ENCODE data around the gene CLDN5.
"Not testable (repeated sequence)": the region's sequence is repeated elsewhere in the genome, so short reads cannot be mapped to it uniquely, and the experiment has no call there.

Gene CLDN5

DNA sequence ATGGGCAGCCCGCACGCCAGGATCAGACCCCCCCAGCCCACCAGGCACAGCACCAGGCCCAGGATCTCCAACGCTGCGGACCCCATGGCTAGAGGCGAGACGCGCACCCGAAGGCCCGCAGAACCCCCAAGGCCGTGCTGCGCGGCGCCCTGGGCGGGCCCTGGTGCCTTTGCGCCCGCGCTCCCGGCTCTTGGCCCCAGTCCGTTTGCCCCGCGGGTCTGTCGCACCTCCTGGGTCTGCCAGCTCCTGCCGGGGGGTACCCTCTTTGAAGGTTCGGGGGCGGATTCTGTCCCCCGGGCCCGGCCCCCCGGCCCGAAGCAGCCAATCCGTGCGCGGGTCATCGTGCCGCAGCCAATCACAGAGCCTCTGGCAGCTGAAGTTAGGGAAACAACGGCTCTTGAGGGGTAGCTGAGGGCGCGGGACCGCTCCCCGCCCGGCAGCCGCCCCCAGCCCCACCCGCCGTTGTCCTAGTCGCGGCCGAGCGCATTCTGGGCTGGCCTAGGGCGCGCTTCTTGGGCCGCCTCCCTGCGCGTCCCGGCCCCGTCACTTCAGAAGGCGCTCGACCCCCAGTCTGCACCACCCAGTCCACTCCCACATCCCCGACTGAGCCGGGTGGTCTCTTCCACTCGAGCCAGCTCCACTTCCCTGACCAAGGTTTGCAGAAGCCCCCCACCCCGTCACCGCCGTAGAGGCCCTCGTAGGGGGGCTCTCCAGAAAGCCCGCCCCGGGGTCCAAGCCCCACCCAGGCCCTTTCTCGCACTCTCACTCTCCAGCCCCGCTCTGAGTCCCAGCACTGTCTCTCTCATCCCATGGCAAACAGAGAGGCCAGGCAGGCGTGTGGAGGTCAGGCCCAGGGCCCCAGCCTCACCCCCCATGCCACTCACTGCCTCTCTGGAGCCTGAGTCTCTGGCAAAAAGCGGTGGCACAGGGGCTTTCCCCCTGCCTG, at the start of gene CLDN5:
Gene CLDN5 (minus strand): TSS at position 241 of the 946 bp plus-strand sequence. CDS start 155 bp downstream, at position 86.
- FAIRE-seq = no peak

DNA sequence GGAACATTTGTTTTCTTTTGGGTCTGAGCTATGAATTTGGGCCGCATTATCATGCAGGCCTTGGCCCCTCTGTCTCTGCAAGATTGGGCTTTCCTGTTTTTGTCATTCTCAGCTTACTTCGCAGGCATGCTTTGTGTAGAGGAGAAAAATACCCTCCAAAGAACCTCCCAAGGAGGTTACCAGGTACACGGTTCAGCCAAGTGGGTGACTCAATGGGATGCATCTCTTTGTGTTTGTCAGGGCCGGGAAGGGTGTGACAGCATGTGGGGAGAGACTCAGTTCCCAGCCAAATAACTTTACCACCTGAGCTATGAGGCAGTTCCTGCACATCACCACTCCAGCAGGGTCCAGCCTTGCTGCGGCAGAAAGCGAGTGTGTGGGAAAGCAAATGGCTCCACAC, 47.8 kb upstream of the CLDN5 start:
- FAIRE-seq = no peak

GRCh38 chr22:19571207-19571795, 47.1 kb upstream of the CLDN5 start:
- FAIRE-seq = no peak

DNA sequence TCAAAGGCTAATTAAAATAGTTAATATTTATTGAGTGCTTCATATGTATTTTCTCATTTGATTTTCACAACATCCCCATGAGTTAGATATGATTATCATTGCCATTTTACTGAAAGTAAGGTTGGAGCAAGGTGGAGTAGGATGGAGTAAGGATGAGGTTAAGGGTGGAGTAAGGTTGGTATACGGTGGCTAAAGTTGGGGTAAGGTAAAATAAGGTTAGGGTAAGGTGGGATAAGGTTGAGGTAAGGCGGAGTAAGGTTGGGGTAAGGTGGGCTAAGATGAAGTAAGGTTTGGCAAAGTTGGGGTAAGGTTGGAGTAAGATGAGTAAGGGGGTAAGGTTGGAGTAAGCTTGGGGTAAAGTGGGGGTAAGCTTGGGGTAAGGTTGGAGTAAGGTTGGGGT, 45.8 kb upstream of the CLDN5 start:
- FAIRE-seq = no peak

- no peak for FAIRE-seq
Observed at GRCh38 chr22:19569276-19569640, 45.0 kb upstream of the CLDN5 start.

GRCh38 chr22:19568337-19569275, 44.4 kb upstream of the CLDN5 start:
- FAIRE-seq = no peak

DNA sequence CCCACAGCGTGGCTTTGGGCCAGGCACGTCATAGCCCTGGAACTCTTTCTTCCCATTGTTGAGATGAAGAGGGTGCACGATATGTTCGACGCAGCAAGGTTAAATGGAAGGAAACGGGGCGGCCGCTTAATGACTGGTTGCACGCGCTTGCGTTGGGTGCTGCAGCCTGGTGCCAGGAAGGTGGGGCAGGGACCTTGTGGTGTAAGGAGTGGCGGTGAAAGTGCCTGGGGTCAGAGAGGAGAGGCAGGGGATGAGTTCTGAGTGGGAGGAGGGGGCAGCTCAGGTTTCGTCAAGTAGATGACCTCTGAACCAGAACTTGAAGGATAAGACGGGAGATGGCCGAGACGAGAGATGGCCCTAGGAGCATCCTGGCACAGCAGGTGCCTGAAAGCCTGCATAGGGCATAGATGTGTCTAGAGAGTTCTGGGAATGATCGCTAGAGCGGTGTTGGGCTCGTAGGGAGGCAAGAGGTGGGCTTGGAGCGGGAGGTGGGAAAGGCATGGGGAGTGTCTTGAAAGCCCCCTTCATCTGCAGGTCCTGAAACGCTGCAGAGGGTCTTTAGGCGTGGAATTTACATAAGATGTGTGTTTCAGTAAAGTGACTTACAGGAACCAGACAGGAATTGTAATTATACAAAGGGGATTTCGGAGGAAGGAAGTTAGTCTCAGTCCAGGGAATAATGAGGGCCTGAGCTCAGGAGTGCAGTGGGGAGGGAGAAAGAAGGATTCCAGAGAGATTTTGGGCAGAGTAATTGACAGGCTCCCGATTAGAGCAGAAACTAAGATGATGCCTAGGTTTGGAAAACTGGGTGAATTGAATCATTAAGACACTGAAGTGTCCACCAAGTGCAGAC, 43.2 kb upstream of the CLDN5 start:
- no peak for FAIRE-seq

GRCh38 chr22:19566279-19567156, 42.3 kb upstream of the CLDN5 start:
- no peak for FAIRE-seq

DNA sequence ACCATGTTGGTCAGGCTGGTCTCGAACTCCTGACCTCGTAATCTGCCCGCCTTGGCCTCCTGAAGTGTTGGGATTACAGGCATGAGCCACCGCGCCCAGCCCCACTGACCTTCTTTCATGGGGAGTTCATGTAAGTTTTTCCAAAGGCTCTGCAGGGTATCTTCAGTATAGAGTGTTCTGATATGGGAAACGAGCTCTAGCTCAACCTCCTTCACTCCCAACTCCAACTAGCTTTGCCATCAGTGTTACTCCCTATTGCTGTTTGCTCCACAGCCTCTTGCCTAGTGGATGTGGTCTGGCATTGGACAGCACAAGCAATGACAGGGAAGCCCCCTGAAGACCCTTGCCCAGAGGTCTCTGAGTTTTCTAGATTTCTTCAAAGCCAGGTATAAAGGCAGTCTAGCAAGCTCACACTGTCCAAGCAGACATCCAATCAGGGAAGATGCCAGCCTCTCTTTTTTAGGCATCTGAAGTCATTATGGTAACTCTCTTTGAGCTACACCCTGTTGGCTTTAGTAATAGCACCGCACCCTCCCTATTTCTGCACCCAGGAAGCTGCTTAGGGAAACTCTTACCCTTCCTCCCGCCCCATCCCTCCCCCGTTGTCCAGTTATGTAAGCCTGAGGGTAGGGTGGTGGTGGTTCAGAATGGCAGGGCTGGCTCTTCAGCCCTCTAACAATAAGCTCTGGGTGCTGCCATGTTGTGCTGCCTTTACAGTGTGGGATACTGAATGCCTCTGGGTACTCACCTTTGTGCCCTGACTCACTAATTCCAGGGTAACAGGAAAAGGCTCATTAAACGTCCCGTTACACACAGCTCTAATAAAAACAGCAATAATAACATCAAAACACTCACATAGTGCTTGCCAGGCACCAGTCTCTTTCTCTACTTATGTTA, 41.4 kb upstream of the CLDN5 start:
- FAIRE-seq = no peak

DNA sequence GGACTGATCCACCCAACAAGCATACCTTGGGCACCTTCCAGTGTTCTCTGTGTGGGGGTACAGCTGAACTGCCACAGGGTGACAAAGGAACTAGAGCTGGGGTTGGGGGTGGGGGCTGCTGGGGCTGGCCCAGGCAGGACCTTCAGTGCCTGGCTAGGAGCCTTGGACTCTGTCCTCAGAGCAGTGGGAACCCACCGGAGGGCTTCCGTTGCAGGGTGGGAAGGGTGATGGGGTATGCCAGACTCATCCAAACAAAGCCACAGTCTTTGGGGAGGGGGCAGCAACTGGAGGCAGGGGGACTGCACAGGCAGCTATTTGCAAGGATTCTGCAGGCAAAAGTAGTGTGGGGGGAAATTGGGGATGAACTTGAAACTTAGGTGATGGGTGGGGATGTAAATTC, 35.7 kb upstream of the CLDN5 start:
- FAIRE-seq = no peak

- no peak for FAIRE-seq
Observed at GRCh38 chr22:19559324-19559811, 35.2 kb upstream of the CLDN5 start.

DNA sequence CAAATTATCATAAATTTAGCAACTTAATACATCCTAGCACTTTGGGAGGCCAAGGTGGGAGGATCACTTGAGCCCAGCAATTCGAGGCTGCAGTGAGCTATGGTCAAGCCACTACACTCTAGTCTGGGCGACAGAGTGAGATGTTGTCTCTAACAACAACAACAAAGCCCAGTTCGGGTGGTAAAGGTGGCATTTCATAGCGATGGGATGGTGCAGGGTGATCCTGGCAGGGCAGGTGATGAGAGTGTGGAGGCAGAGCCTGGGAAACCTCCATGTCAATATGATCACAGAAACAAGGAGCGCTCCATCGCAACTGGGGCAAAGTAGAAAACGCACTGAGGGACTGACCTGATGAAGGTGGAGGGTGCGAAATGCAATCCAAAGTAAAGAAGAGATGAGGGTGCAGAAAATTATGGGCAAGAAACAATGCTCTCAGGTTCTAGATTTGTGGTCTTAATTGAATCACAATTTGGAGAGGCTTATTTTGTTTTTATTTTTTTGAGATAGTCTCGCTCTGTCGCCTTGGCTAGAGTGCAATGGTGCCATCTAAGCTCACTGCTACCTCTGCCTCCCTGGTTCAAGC, 32.8 kb upstream of the CLDN5 start:
- FAIRE-seq = no peak

- FAIRE-seq = no peak
Observed at GRCh38 chr22:19555651-19556050, 31.4 kb upstream of the CLDN5 start.

DNA sequence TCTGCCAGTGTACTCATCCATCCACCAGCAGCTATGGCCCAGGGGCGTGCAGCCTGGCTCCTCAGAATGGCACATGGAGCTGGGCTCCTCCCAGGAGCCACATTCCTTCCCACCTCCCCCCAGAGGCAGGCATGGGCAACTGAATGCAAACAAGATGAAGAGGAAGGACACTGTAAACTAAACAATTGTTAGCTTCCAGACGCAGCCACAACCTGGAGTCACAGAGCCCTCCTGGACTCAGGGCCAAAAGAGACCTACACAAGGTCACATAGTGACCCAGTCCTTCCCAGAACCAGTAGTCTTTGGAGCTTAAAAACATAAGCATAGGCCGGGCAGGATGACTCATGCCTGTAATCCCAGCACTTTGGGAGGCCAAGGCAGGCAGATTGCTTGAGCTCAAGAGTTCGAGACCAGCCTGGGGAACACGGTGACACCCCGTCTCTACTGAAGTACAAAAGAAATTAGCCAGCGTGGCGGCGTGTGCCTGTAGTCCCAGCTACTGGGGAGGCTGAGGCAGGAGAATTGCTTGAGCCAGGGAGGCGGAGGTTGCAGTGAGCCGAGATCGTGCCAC, 30.7 kb upstream of the CLDN5 start:
- no peak for FAIRE-seq

DNA sequence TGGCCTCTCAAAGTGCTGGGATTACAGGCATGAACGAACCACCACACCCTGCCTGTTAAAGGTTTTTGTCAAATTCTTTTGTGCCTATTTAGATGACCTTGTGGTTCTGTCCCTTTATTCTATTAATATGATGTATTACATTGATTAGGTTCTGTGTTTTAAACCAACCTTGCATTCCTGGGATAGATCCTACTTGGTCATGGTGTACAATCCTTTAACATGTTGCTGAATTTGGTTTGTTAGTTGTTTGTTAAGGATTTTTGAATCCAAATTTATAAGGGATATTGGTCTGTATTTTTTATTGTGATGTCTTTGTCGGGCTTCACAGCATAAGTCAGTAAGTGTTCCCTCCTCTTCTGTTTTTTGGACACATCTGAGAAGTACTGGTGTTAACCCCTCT, 29.0 kb upstream of the CLDN5 start:
- FAIRE-seq = no peak

DNA sequence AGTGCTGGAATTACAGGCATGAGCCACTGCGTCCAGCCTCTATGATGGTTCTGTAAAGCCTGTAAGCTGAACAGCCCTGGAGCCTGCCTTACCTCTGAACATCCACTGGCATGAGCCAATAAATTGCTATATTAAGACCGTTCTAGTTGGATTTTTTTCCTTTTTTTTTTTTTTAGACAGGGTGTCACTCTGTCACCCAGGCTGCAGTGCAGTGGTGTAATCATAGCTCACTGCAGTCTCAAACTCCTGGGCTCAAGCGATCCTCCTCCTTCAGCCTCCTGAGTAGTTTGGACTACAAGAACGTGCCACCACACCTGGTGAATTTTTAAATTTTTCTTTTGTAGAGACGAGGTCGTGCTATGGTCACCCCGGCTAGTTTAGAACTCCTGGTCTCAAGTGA, 26.2 kb upstream of the CLDN5 start:
- no peak for FAIRE-seq

- FAIRE-seq = no peak
Observed at GRCh38 chr22:19549428-19549827, 25.2 kb upstream of the CLDN5 start.

DNA sequence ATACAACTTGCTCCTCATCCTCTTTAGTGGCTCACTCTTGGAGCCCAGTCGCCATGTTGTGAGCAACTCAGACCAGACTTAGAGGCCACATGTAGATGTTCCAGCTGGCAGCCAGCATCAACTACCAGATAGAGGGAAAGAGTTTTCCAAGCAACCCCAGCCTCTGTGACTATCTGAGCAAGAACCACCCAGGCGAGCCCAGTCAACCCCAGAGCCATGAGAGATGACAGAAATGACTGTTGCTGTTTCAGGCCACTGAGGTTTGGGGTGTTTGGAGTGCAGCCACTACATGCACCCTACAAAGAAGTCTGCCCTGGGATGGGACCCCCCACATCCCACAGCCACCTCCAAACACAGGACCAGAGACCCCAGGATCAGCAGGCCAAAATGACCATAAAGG, 24.8 kb upstream of the CLDN5 start:
- no peak for FAIRE-seq

DNA sequence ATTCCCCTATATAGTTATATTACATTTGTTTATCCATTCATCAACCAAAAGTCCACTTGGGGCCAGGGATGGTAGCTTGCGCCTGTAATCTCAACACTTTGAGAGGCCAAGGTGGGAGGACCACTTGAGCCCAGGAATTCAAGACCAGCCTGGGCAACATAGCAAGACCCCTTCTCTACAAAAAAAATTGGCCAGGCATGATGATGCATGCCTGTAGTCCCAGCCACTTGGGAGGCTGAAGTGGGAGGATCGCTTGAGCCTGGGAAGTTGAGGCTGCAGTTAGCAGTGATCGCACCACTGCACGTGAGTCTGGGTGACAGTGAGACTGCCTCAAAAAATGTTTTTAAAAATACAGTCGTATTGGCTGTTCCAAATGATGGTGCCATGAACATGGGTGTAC, 24.2 kb upstream of the CLDN5 start:
- not testable (repeated sequence) for FAIRE-seq
